Neutrophil (primary cell): ENCODE measurements around the gene NOC2L.

Source experiments
- H3K27ac ChIP-seq: fragments of 200-600 bp; sonication (generic); 2 replicates; pipeline ENCODE4 v1.5.1; 2016; ENCODE audit warnings: mild to moderate bottlenecking, moderate library complexity
- H3K27me3 ChIP-seq: fragments of 200-600 bp; sonication (generic); 2 replicates; pipeline ENCODE4 v1.6.0; 2016; ENCODE audit warnings: mild to moderate bottlenecking
- H3K36me3 ChIP-seq: fragments of 200-600 bp; sonication (generic); 2 replicates; pipeline ENCODE4 v1.5.1; 2017
- H3K4me1 ChIP-seq, 2 experiments: fragments of 200-600 bp in 1 of 2; sonication (generic) in 1 of 2; 1 replicate in 1 of 2; 2 replicates in 1 of 2; pipeline versions ENCODE4 v1.5.1 to v1.6.1; 2013 to 2016; ENCODE audit warnings: low read depth in 1 of 2, low read length in 1 of 2, mild to moderate bottlenecking in 1 of 2, moderate library complexity in 1 of 2; ENCODE audit not compliant: control insufficient read depth in 1 of 2, insufficient read depth in 1 of 2
- H3K4me3 ChIP-seq, 2 experiments: fragments of 200-600 bp in 1 of 2; sonication (generic) in 1 of 2; 1 replicate in 1 of 2; 2 replicates in 1 of 2; pipeline ENCODE4 v1.5.1; 2013 to 2016; ENCODE audit warnings: low read depth in 1 of 2, low read length in 1 of 2, mild to moderate bottlenecking in 1 of 2, moderate library complexity in 1 of 2
- H3K9me3 ChIP-seq: fragments of 200-600 bp; sonication (generic); 2 replicates; pipeline ENCODE4 v1.5.1; 2016
- CTCF ChIP-seq: fragments of 200-600 bp; sonication (generic); IDR thresholded peaks from 2 replicates; pipeline ENCODE4 v1.5.1; 2016; ENCODE audit warnings: antibody characterized with exemption

NOC2L gene

GRCh38 chr1:917466-918091, 41.5 kb downstream of the NOC2L start:
- Histone ChIP-seq H3K4me1 (peaks cover under 1 to 2% of the 10 kb centered on the region in 2 experiments), H3K4me3 (no peak overlapping the region), H3K9me3 (no peaks in the 10 kb centered on the region), H3K27me3 (peaks cover 57% of the 10 kb centered on the region), H3K36me3 (no peaks in the 10 kb centered on the region), H3K27ac (no peak overlapping the region)
- no peak for TF ChIP-seq CTCF

GRCh38 chr1:917076-917459, 42.0 kb downstream of the NOC2L start:
- H3K27ac ChIP-seq: no peak overlapping the region
- H3K27me3 ChIP-seq: peaks cover 52% of the 10 kb centered on the region
- no peaks in the 10 kb centered on the region for H3K9me3 ChIP-seq
- no peaks in the 10 kb centered on the region for H3K36me3 ChIP-seq
- H3K4me3 ChIP-seq: no peak overlapping the region
- H3K4me1 ChIP-seq: peaks cover 4 to 5% of the 10 kb centered on the region in 2 experiments
- no peak for TF ChIP-seq CTCF

GRCh38 chr1:916173-917075, 42.6 kb downstream of the NOC2L start:
- no peak for TF ChIP-seq CTCF
- no peaks in the 10 kb centered on the region for H3K36me3 ChIP-seq
- no peaks in the 10 kb centered on the region for H3K9me3 ChIP-seq
- no peak overlapping the region for H3K4me3 ChIP-seq
- peaks cover 47% of the 10 kb centered on the region for H3K27me3 ChIP-seq
- H3K27ac ChIP-seq: no peak overlapping the region
- peaks cover 4 to 5% of the 10 kb centered on the region in 2 experiments for H3K4me1 ChIP-seq

- TF ChIP-seq CTCF: no peak
- no peak overlapping the region for H3K4me3 ChIP-seq
Measured at GRCh38 chr1:915295-916172, 43.5 kb downstream of the NOC2L start.

GRCh38 chr1:914891-915280, 44.2 kb downstream of the NOC2L start:
- H3K4me1 ChIP-seq: peaks cover 4 to 5% of the 10 kb centered on the region in 2 experiments
- H3K9me3 ChIP-seq: no peaks in the 10 kb centered on the region
- H3K27me3 ChIP-seq: peaks cover 47% of the 10 kb centered on the region
- no peak overlapping the region for H3K4me3 ChIP-seq
- no peaks in the 10 kb centered on the region for H3K36me3 ChIP-seq
- no peak for TF ChIP-seq CTCF
- H3K27ac ChIP-seq: no peak overlapping the region

More at GRCh38 chr1:915295-916172, 43.5 kb downstream of the NOC2L start:
- Histone ChIP-seq H3K36me3 (no peaks in the 10 kb centered on the region), H3K4me1 (peaks cover 4 to 5% of the 10 kb centered on the region in 2 experiments), H3K9me3 (no peaks in the 10 kb centered on the region), H3K27ac (no peak overlapping the region), H3K27me3 (peaks cover 47% of the 10 kb centered on the region)
